ENCODE results near the gene C1QL2.

The C1QL2 gene

DNA sequence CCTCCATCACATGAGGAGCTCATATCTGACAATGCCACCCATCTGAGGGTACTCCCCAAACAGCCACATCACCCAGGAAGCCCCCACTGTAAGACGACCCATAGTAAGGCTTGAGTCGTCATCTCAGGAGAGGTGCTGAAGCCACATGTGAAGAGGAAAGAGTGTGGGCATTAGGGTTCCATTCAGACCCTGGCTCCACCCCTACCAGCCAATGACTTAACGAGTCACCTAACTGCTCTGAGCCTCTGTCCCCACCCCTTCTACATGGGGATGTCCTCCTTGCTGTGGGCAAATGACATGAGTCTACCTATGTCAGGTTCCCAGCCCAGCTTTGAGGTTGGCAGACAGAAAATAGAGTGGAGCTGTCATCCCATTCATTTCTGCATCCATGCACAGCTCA lies 46.3 kb downstream of the C1QL2 start:
- H3K4me1 ChIP-seq (ENCODE audit: control insufficient read depth in 2 of 2, insufficient read depth in 1 of 2, low read depth in 1 of 2, low read length in 2 of 2): no peaks in the 10 kb centered on the region
- no peak overlapping the region for H2BK5ac ChIP-seq (ENCODE audit: low read length)
- H3K27me3 ChIP-seq (ENCODE audit: control insufficient read depth in 3 of 3, insufficient read depth in 3 of 3, low read depth in 1 of 3, low read length in 3 of 3): peaks cover 0 to 17% (median 0%) of the 10 kb centered on the region in 3 experiments
- WGBS, 2 donors (ENCODE audit: extremely low coverage in 2 of 2, insufficient read length in 2 of 2, insufficient replicate concordance in 1 of 2): no CpG with 5 or more reads among the region's 3 CpGs
- H4K91ac ChIP-seq (ENCODE audit: low read depth, low read length, poor library complexity): no peak overlapping the region
- no peak overlapping the region for H2AK5ac ChIP-seq (ENCODE audit: low read depth, low read length)
- no peak overlapping the region for H3K4me3 ChIP-seq (ENCODE audit: low read length in 2 of 2)
- H4K8ac ChIP-seq (ENCODE audit: low read depth, low read length): no peak overlapping the region
- no peak overlapping the region for H2BK120ac ChIP-seq (ENCODE audit: low read depth, low read length)
- H3K23ac ChIP-seq (ENCODE audit: low read depth, low read length, poor library complexity): no peak overlapping the region
- no peak overlapping the region for H2BK12ac ChIP-seq (ENCODE audit: low read length)
- H3K9me3 ChIP-seq (replicated peaks in 1 of 2; ENCODE audit: control insufficient read depth in 2 of 2, insufficient read depth in 1 of 2, low read depth in 1 of 2, low read length in 2 of 2): peaks cover 0 to 4% of the 10 kb centered on the region in 2 donors
- no peaks in the 10 kb centered on the region for H3K36me3 ChIP-seq (replicated peaks in 1 of 2; ENCODE audit: control insufficient read depth in 2 of 2, insufficient read depth in 2 of 2, low read length in 2 of 2)
- no peak overlapping the region for H2AFZ ChIP-seq (ENCODE audit: low read length)
- H3K79me1 ChIP-seq (ENCODE audit: low read depth, low read length): no peaks in the 10 kb centered on the region
- H3K4me2 ChIP-seq (ENCODE audit: insufficient read depth, low read length, poor library complexity, severe bottlenecking): no peak overlapping the region
- H3K4ac ChIP-seq (ENCODE audit: low read length): no peak overlapping the region
- no peak overlapping the region for H3K14ac ChIP-seq (ENCODE audit: low read length)
- no peak overlapping the region for H3K27ac ChIP-seq (replicated peaks; ENCODE audit: low read length)
- no peak overlapping the region for H2BK15ac ChIP-seq (ENCODE audit: low read length)
- DNase-seq (ENCODE audit: low spot score): no peak
- no peak overlapping the region for H3K18ac ChIP-seq (ENCODE audit: low read length)
- no peak overlapping the region for H3K9ac ChIP-seq (ENCODE audit: low read depth, low read length, poor library complexity)

DNA sequence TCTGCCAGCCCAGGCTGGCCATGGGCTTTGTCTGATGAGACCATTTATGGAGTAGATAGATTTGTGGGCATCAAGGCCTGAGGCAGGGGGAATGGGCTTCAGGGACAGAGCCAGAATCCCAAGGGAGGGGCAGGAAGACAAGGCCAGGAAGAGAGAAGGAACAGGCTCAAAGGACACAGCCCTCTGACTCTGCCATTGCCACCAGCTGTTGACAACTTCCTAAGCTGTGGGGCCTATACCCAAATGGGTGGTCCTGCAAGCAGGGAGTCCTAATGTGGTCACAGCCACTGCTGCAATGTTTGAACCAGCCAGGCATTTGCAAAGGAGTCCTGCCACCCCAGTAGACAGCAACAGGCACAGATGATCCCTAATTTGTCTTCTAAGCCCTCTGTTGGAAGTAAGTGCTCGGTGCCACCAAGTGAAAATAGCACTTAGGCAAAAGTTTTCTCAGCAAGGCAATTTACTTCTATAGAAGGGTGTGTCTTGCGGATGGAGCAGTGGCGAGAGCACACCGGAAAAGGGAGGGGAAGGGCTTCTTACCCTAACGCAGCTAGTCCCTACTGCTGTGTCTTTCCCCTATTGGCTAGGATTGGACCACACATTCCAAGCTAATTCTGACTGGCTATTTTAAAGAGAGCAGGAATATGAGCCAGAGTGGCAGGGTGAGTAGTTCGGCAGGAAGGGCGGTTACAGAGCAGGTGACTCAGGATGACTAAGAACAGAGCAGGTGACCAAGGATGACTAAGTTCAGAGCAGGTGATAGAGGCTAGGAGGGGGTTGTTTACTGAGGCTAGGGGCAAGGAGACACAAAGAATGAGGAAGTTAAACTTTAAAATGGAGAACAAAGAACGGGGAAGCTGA lies 47.2 kb downstream of the C1QL2 start:
- Histone ChIP-seq H3K27me3 (ENCODE audit: control insufficient read depth in 3 of 3, insufficient read depth in 3 of 3, low read depth in 1 of 3, low read length in 3 of 3) (peaks cover 0 to 12% (median 0%) of the 10 kb centered on the region in 3 experiments), H4K91ac (ENCODE audit: low read depth, low read length, poor library complexity) (no peak overlapping the region), H3K4me3 (ENCODE audit: low read length in 2 of 2) (no peak overlapping the region), H3K14ac (ENCODE audit: low read length) (no peak overlapping the region), H3K4me2 (ENCODE audit: insufficient read depth, low read length, poor library complexity, severe bottlenecking) (no peak overlapping the region), H3K9me3 (replicated peaks in 1 of 2; ENCODE audit: control insufficient read depth in 2 of 2, insufficient read depth in 1 of 2, low read depth in 1 of 2, low read length in 2 of 2) (peaks cover 0 to 4% of the 10 kb centered on the region in 2 donors), H3K79me1 (ENCODE audit: low read depth, low read length) (no peaks in the 10 kb centered on the region), H3K36me3 (replicated peaks in 1 of 2; ENCODE audit: control insufficient read depth in 2 of 2, insufficient read depth in 2 of 2, low read length in 2 of 2) (no peaks in the 10 kb centered on the region), H3K18ac (ENCODE audit: low read length) (no peak overlapping the region), H2BK5ac (ENCODE audit: low read length) (no peak overlapping the region), H3K23ac (ENCODE audit: low read depth, low read length, poor library complexity) (no peak overlapping the region), H2BK15ac (ENCODE audit: low read length) (no peak overlapping the region), H3K27ac (replicated peaks; ENCODE audit: low read length) (no peak overlapping the region), H2BK12ac (ENCODE audit: low read length) (no peak overlapping the region), H2AFZ (ENCODE audit: low read length) (no peak overlapping the region), H3K4me1 (ENCODE audit: control insufficient read depth in 2 of 2, insufficient read depth in 1 of 2, low read depth in 1 of 2, low read length in 2 of 2) (no peaks in the 10 kb centered on the region), H4K8ac (ENCODE audit: low read depth, low read length) (no peak overlapping the region), H2AK5ac (ENCODE audit: low read depth, low read length) (no peak overlapping the region), H3K9ac (ENCODE audit: low read depth, low read length, poor library complexity) (no peak overlapping the region), H2BK120ac (ENCODE audit: low read depth, low read length) (no peak overlapping the region), H3K4ac (ENCODE audit: low read length) (no peak overlapping the region)
- WGBS, 2 donors (ENCODE audit: extremely low coverage in 2 of 2, insufficient read length in 2 of 2, insufficient replicate concordance in 1 of 2): no CpG with 5 or more reads among the region's 8 CpGs
- DNase-seq (ENCODE audit: low spot score): no peak

DNA sequence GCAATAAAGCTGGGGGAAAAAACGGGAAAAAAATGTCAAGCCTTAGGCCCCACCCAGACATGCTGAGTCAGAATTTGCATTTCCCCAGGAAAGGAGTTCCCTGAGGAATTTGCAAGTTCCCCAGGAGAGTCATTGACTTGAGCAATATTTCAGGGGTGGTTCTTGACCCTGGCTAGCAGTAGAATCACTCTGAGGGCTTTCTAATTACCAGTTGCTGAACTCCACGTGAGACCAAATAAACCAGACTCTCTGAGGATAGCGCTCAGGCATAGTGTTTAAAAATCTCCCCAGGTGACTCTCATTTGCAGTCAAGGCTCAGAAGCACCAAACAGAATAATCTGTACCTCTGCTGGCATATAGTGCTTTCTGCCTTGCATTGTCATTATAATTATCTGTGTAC lies 48.7 kb downstream of the C1QL2 start:
- H2BK120ac ChIP-seq (ENCODE audit: low read depth, low read length): no peak overlapping the region
- no peak overlapping the region for H3K4me2 ChIP-seq (ENCODE audit: insufficient read depth, low read length, poor library complexity, severe bottlenecking)
- H3K27ac ChIP-seq (replicated peaks; ENCODE audit: low read length): no peak overlapping the region
- no peaks in the 10 kb centered on the region for H3K79me1 ChIP-seq (ENCODE audit: low read depth, low read length)
- H3K4ac ChIP-seq (ENCODE audit: low read length): no peak overlapping the region
- H3K9ac ChIP-seq (ENCODE audit: low read depth, low read length, poor library complexity): no peak overlapping the region
- no peak overlapping the region for H4K91ac ChIP-seq (ENCODE audit: low read depth, low read length, poor library complexity)
- no peak overlapping the region for H3K18ac ChIP-seq (ENCODE audit: low read length)
- H2AFZ ChIP-seq (ENCODE audit: low read length): no peak overlapping the region
- no peak overlapping the region for H2BK5ac ChIP-seq (ENCODE audit: low read length)
- H3K27me3 ChIP-seq (ENCODE audit: control insufficient read depth in 3 of 3, insufficient read depth in 3 of 3, low read depth in 1 of 3, low read length in 3 of 3): peaks cover 0 to 8% (median 0%) of the 10 kb centered on the region in 3 experiments
- no peak overlapping the region for H4K8ac ChIP-seq (ENCODE audit: low read depth, low read length)
- H3K36me3 ChIP-seq (replicated peaks in 1 of 2; ENCODE audit: control insufficient read depth in 2 of 2, insufficient read depth in 2 of 2, low read length in 2 of 2): no peaks in the 10 kb centered on the region
- no peak overlapping the region for H3K14ac ChIP-seq (ENCODE audit: low read length)
- H2BK12ac ChIP-seq (ENCODE audit: low read length): no peak overlapping the region
- H3K4me3 ChIP-seq (ENCODE audit: low read length in 2 of 2): no peak overlapping the region
- H2BK15ac ChIP-seq (ENCODE audit: low read length): no peak overlapping the region
- H2AK5ac ChIP-seq (ENCODE audit: low read depth, low read length): no peak overlapping the region
- WGBS, 2 donors (ENCODE audit: extremely low coverage in 2 of 2, insufficient read length in 2 of 2, insufficient replicate concordance in 1 of 2): no CpG with 5 or more reads among the region's 3 CpGs
- H3K4me1 ChIP-seq (ENCODE audit: control insufficient read depth in 2 of 2, insufficient read depth in 1 of 2, low read depth in 1 of 2, low read length in 2 of 2): no peaks in the 10 kb centered on the region
- no peak overlapping the region for H3K23ac ChIP-seq (ENCODE audit: low read depth, low read length, poor library complexity)
- DNase-seq (ENCODE audit: low spot score): no peak
- H3K9me3 ChIP-seq (replicated peaks in 1 of 2; ENCODE audit: control insufficient read depth in 2 of 2, insufficient read depth in 1 of 2, low read depth in 1 of 2, low read length in 2 of 2): peaks cover 0 to 4% of the 10 kb centered on the region in 2 donors

DNA sequence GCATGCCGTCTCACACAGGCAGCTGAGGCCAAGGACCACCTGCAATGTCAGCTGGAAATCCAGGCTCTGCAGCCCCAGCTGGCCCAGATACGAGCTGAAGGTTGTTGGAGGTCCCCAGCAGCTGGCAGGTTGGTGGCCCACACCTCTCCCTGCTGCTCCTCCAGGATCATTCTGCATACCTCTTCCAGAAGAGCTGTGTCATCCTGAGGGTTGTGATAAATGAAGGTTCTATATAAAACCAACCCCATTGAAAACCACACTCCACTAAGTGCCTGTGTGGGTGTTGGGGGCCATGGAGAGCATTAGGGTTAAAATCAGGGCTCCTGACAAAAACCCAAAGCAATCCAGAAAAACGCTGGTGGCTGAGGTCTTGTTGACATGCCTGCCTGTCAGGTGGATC lies 50.4 kb downstream of the C1QL2 start:
- no peaks in the 10 kb centered on the region for H3K4me1 ChIP-seq (ENCODE audit: control insufficient read depth in 2 of 2, insufficient read depth in 1 of 2, low read depth in 1 of 2, low read length in 2 of 2)
- DNase-seq (ENCODE audit: low spot score): no peak
- H2BK120ac ChIP-seq (ENCODE audit: low read depth, low read length): no peak overlapping the region
- no peak overlapping the region for H4K8ac ChIP-seq (ENCODE audit: low read depth, low read length)
- no peak overlapping the region for H3K4me3 ChIP-seq (ENCODE audit: low read length in 2 of 2)
- H3K9me3 ChIP-seq (replicated peaks in 1 of 2; ENCODE audit: control insufficient read depth in 2 of 2, insufficient read depth in 1 of 2, low read depth in 1 of 2, low read length in 2 of 2): peaks cover 0 to 4% of the 10 kb centered on the region in 2 donors
- H2AFZ ChIP-seq (ENCODE audit: low read length): no peak overlapping the region
- H3K36me3 ChIP-seq (replicated peaks in 1 of 2; ENCODE audit: control insufficient read depth in 2 of 2, insufficient read depth in 2 of 2, low read length in 2 of 2): no peaks in the 10 kb centered on the region
- no peak overlapping the region for H3K18ac ChIP-seq (ENCODE audit: low read length)
- H3K4ac ChIP-seq (ENCODE audit: low read length): no peak overlapping the region
- H3K79me1 ChIP-seq (ENCODE audit: low read depth, low read length): no peaks in the 10 kb centered on the region
- no peak overlapping the region for H2AK5ac ChIP-seq (ENCODE audit: low read depth, low read length)
- no peak overlapping the region for H4K91ac ChIP-seq (ENCODE audit: low read depth, low read length, poor library complexity)
- H3K27ac ChIP-seq (replicated peaks; ENCODE audit: low read length): no peak overlapping the region
- WGBS, 2 donors (ENCODE audit: extremely low coverage in 2 of 2, insufficient read length in 2 of 2, insufficient replicate concordance in 1 of 2): no CpG with 5 or more reads among the region's 3 CpGs
- H2BK15ac ChIP-seq (ENCODE audit: low read length): no peak overlapping the region
- no peak overlapping the region for H3K23ac ChIP-seq (ENCODE audit: low read depth, low read length, poor library complexity)
- H2BK5ac ChIP-seq (ENCODE audit: low read length): no peak overlapping the region
- no peak overlapping the region for H3K14ac ChIP-seq (ENCODE audit: low read length)
- no peak overlapping the region for H3K4me2 ChIP-seq (ENCODE audit: insufficient read depth, low read length, poor library complexity, severe bottlenecking)
- H3K27me3 ChIP-seq (ENCODE audit: control insufficient read depth in 3 of 3, insufficient read depth in 3 of 3, low read depth in 1 of 3, low read length in 3 of 3): peaks cover 0 to 1% (median 0%) of the 10 kb centered on the region in 3 experiments
- no peak overlapping the region for H3K9ac ChIP-seq (ENCODE audit: low read depth, low read length, poor library complexity)
- no peak overlapping the region for H2BK12ac ChIP-seq (ENCODE audit: low read length)

Measured in neuronal stem cell (in vitro differentiated cells).